Sigmoid colon (tissue), 3 donors: ENCODE measurements around the gene ACTN1.

Experiments used
- POLR2A ChIP-seq, 2 donors: fragments of 450-650 bp; IDR thresholded peaks; one replicate each; pipeline ENCODE4 v1.6.1; 2016; ENCODE audit warnings: antibody characterized with exemption in 2 of 2, mild to moderate bottlenecking in 2 of 2, moderate library complexity in 2 of 2
- TF ChIP-seq, protein P1 (sequence below), 4 experiments: fragments of 450-650 bp in 3 of 4; fragments of 200-600 bp in 1 of 4; IDR thresholded peaks; one replicate each; pipeline ENCODE4 v1.5.1; 2016 to 2019; ENCODE audit warnings: antibody characterized with exemption in 4 of 4, mild to moderate bottlenecking in 3 of 4, moderate library complexity in 2 of 4

DNA sequence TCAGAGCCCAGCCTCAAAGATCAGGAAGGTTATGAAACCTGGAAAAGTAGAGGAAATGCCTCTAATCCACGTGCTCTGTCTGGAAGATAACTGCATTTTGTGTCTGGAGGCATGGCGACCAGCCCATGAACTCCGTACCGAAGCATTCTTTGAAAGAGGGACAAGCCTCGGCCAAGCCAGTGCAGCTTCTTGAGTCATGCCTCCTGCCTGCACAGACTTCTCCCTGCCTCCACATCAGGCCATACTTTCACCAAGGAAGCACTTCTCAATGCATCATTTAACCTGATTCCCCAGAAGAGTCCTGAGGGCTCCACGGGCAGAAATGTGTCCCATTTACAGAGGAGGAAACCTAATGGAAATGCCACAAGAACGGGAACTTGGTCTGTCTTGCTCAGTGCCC is 3.4 kb downstream of the ACTN1 start:
- TF ChIP-seq, protein P1, sequence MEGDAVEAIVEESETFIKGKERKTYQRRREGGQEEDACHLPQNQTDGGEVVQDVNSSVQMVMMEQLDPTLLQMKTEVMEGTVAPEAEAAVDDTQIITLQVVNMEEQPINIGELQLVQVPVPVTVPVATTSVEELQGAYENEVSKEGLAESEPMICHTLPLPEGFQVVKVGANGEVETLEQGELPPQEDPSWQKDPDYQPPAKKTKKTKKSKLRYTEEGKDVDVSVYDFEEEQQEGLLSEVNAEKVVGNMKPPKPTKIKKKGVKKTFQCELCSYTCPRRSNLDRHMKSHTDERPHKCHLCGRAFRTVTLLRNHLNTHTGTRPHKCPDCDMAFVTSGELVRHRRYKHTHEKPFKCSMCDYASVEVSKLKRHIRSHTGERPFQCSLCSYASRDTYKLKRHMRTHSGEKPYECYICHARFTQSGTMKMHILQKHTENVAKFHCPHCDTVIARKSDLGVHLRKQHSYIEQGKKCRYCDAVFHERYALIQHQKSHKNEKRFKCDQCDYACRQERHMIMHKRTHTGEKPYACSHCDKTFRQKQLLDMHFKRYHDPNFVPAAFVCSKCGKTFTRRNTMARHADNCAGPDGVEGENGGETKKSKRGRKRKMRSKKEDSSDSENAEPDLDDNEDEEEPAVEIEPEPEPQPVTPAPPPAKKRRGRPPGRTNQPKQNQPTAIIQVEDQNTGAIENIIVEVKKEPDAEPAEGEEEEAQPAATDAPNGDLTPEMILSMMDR (IDR thresholded peaks at IDR 0.05) = no peak
- TF ChIP-seq POLR2A (IDR thresholded peaks at IDR 0.05) = no peak
